Measurements from ENCODE around the gene XYLT1.

XYLT1 gene

DNA sequence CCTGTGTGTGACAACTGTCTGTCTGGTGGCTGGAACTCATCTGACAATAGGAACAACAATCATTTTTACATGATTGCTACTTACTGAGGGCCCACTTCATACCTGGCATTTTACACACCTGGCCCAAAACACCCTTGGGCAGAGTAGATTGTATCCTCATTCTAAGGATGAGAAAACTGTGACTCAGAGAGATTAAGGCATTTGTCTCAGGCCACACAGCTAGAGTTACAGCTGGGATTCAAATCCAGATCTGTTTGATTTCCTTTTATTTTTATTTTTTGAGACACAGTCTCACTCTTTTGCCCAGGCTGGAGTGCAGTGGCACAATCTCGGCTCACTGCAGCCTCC, 242.1 kb downstream of the XYLT1 start:
- DNase-seq (ENCODE audit: low spot score) = no peak

GRCh38 chr16:17228048-17228707, 242.6 kb downstream of the XYLT1 start:
- no peak for DNase-seq (ENCODE audit: low spot score)

- no peak for DNase-seq (ENCODE audit: low spot score)
These were observed 243.5 kb downstream of the XYLT1 start for GRCh38 chr16:17227278-17227677.

DNA sequence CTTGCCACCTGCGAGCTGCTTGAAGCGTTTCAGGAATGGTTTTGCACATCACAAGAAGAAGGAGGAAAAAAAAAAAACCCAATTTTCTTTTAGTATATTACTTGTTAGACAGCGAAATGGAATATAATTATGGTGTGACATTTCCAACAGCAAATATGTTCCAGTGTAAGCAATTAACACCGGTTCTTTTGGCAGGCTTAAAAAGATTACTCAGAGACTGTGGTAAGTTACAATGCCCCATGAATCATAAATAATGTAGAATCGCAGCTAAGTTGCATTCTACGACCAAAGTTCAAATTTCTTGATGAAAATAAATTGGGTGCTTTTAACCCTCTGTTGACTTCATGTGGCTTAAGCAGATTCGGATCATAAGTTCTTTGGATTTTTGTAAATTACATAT, 245.2 kb downstream of the XYLT1 start:
- no peak for DNase-seq (ENCODE audit: low spot score)

DNA sequence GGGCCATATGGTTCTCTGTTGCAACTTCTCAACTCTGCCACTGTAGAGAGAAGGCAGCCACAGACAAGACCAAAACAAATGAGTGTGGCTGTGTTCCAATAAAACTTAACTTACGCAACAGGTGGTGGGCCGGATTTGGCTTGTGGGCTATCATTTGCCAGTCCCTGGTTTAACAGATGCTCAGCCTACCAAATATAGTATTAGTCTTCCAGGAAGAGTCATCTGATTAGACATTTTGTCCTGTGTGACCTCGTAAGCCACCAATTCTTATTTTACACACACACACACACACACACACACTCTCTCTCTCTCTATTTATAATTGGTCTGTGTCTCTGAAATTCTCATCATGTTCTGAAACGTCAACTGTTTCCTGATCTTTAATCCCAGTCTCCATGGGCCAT, 245.9 kb downstream of the XYLT1 start:
- DNase-seq (ENCODE audit: low spot score) = peak; percentile 80

GRCh38 chr16:17224350-17224749, 246.4 kb downstream of the XYLT1 start:
- no peak for DNase-seq (ENCODE audit: low spot score)

DNA sequence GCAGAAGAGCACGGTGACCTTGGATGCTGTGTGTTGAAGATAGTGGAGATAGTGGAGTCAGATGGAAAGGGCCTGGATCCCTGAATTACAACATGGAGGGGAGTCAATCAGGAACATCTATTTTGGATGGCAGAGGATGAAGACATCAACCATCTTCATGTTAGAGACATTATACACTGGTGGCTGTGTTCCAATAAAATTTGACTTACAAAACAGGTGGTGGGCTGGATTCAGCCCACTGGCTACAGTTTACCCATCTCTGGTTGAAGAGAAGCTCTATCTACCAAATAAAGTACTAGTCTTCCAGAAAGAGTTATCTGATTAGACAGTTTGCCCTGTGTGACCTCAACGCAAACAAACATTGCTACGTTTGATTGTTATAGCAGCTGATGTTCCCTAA, 247.2 kb downstream of the XYLT1 start:
- DNase-seq (ENCODE audit: low spot score) = no peak

DNA sequence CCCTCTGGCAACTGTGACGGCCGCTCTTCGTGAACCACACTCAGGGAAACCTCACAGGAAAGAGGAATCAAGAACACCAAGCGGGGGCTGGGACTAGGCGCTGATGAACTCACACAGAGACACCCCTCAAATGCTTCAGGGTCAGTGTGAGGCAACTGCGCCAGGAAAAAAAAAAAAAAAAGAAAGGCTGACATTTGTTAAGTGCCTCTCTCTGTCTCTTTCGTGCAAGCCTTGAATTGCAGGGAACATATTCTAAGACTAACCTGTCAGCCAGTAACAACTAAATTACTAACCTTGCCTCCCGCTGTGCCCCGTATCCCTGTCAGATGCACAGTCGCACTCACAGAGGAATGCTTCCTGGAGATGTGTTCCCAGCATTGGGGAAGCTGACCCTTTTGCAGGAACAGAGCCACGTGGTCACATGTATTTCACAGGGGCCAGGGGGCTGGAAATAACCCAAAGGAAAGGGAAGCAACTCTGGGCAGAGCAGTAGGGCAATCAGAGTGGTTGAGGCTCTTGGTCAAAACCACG, 247.8 kb downstream of the XYLT1 start:
- peak; percentile 72 for DNase-seq (ENCODE audit: low spot score)

- no peak for DNase-seq (ENCODE audit: low spot score)
These were observed 250.8 kb downstream of the XYLT1 start for GRCh38 chr16:17219991-17220390.

GRCh38 chr16:17215936-17216335, 254.8 kb downstream of the XYLT1 start:
- DNase-seq (ENCODE audit: low spot score) = no peak

DNA sequence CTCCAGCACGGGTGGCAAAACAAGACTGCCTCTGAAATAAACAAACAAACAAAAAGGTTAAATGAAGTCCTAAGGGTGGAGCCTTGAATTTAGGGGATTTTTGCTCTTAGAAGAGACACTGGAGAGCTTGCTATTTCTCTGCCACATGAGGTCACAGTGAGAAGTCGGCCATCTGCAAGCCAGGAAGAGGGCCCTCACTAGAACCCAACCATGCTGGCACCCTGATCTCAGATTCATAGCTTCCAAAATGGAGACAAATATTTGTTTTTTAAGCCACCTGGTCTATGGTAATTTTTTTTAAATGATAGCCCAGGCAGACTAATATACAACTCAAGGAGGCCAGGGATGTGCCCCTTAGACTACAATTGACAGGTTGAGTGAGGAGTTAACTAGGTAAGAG, 255.5 kb downstream of the XYLT1 start:
- no peak for DNase-seq (ENCODE audit: low spot score)

- no peak for DNase-seq (ENCODE audit: low spot score)
These were observed 256.8 kb downstream of the XYLT1 start for GRCh38 chr16:17213974-17214373.

DNA sequence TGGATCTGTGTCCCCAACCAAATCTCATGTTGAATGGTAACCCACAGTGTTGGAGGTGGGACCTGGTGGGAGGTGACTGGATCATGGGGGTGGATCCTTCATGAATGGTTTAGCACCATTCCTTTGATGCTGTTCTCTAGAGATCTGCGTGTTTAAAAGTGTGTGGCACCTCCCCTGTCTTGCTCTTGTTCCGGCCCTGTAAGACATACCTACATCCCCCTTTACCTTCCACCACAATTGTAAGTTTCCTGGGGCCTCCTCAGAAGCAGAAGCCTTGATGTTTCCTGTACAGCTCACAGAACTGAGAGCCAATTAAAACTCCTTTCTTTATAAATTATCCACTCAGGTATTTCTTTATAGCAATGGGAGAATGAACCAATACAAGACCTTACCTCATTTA, 257.7 kb downstream of the XYLT1 start:
- DNase-seq (ENCODE audit: low spot score) = no peak

DNA sequence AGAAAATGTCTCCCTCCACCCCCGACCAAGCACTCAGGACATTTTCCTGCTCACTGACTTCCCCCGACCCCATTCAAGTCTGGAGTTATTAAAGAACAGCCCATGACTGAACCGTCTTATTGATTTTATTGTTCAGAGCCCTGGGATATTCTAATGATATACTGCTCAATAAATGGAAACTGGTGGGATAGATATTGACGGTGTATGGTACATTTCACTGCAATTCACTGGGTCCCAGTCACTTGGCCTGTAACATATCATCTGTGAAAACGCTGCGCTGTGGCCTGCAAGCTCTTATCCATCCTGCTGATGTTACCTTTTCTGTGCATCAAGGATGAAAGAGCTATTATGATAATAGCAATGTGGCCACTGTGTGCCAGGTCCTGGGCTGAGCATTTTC, 258.2 kb downstream of the XYLT1 start:
- DNase-seq (ENCODE audit: low spot score) = no peak

- no peak for DNase-seq (ENCODE audit: low spot score)
These were observed 259.0 kb downstream of the XYLT1 start for GRCh38 chr16:17211797-17212196.

DNA sequence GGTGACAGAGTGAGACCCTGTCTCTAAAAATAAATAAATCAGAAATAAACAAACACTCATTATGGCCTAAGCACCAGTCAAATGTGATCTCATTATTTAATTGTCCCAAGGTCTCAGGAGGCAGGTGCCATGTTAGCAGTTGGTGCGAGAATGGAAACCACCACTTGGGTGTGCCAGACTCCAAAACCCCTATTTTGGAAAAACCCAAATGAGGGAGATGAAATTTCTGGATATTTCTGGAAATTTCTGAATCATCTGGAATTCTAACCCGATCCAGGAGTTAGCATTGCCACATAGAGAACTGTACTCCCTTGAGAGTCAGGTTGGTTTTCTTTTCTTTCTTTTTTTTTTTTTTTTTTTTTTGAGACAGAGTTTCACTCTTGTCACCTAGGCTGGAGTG, 264.0 kb downstream of the XYLT1 start:
- no peak for DNase-seq (ENCODE audit: low spot score)

- DNase-seq (ENCODE audit: low spot score) = peak; percentile 40
These were observed 265.2 kb downstream of the XYLT1 start for GRCh38 chr16:17205279-17206211.

GRCh38 chr16:17204644-17205043, 266.1 kb downstream of the XYLT1 start:
- DNase-seq (ENCODE audit: low spot score) = peak; percentile 71

DNA sequence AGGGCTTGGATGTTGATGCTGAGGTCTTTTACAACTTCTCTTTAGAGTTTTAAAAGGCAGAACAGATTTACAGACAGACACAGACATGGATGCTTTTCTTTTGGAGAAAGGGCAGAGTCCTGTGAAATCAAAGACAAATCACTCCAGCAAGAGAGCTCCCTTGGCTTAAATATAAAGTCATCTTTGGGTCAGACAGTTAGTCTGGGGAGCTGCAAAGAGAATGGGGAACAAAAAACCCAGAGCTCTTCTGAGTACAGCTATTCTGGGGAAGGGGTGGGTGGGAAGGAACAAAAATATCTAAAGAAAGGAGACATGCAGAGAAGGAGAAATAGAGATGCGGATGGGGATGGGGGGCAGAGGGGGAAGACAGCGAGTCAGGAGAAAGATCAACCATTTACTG, 266.6 kb downstream of the XYLT1 start:
- peak; percentile 59 for DNase-seq (ENCODE audit: low spot score)

DNA sequence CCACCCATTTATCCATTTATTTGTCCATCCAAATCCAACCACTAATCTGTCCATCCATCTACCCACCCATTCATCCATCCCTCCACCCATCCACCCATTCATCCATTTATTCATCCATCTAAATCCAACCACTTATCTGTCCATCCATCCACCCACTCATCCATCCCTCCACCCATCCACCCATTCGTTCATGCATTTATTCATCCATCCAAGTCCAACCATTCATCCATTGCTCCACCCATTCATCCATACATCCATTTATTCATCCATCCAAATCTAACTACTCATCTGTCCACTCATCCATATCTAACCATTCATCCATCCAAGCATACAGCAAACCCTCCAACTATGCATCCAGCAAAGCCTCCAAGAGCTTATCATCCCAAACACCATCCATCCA, 267.3 kb downstream of the XYLT1 start:
- DNase-seq (ENCODE audit: low spot score) = no peak

DNA sequence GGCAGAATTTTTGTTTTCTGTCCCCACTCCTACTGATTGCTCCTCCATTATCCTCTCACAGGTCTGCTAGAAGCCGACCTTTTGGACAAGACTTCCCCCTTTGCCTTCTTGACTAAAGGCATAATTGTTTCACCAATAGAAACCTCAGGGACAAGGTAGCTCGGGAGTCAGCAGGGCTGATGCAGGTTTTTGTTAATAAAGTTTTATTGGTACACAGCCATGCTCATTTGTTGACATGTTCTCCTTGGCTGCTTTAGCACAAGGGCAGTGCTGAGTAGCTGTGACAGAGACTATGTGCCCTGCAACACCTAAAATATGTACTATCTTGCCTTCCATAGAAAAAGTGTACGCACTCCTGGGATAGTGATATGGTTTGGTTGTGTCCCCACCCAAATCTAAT, 271.6 kb downstream of the XYLT1 start:
- no peak for DNase-seq (ENCODE audit: low spot score)

- DNase-seq (ENCODE audit: low spot score) = no peak
These were observed 274.2 kb downstream of the XYLT1 start for GRCh38 chr16:17196526-17196925.

- peak; percentile 40 for DNase-seq (ENCODE audit: low spot score)
These were observed 276.5 kb downstream of the XYLT1 start for GRCh38 chr16:17194190-17194780.
